Trophoblast cell (in vitro differentiated cells and primary cell): ENCODE data around the gene PCSK4.
"Not testable (repeated sequence)": the region's sequence is repeated elsewhere in the genome, so short reads cannot be mapped to it uniquely, and the experiment has no call there.

Source experiments
- DNase-seq, 2 donors: peaks; one replicate each; pipeline ENCODE4 v3.0.0-alpha.2; 2016
- H2AFZ ChIP-seq: 2 replicates; pipeline ENCODE4 v1.6.1; 2013; ENCODE audit warnings: low read length, moderate library complexity, mild to moderate bottlenecking; ENCODE audit not compliant: insufficient read depth, poor library complexity
- H2AK5ac ChIP-seq: 2 replicates; pipeline ENCODE4 v1.6.1; 2013; ENCODE audit warnings: mild to moderate bottlenecking, low read length
- H2BK120ac ChIP-seq: 2 replicates; pipeline ENCODE4 v1.6.1; 2013; ENCODE audit warnings: low read length, mild to moderate bottlenecking, moderate library complexity; ENCODE audit not compliant: insufficient read depth, poor library complexity
- H2BK12ac ChIP-seq: 2 replicates; pipeline ENCODE4 v1.6.1; 2013; ENCODE audit warnings: mild to moderate bottlenecking, low read length, moderate library complexity
- H2BK5ac ChIP-seq: 2 replicates; pipeline ENCODE4 v1.6.1; 2013; ENCODE audit warnings: low read length, low read depth, moderate library complexity, mild to moderate bottlenecking; ENCODE audit not compliant: poor library complexity
- H3K14ac ChIP-seq: 2 replicates; pipeline ENCODE4 v1.6.1; 2013; ENCODE audit warnings: mild to moderate bottlenecking, low read length
- H3K18ac ChIP-seq: 2 replicates; pipeline ENCODE4 v1.6.1; 2013; ENCODE audit warnings: mild to moderate bottlenecking, low read length
- H3K23ac ChIP-seq: 2 replicates; pipeline ENCODE4 v1.6.1; 2013; ENCODE audit warnings: low read length
- H3K27ac ChIP-seq: 2 replicates; pipeline ENCODE4 v1.5.1; 2013; ENCODE audit warnings: low read depth, mild to moderate bottlenecking, inconsistent platforms, low read length, moderate library complexity
- H3K27me3 ChIP-seq: 2 replicates; pipeline ENCODE4 v1.6.1; 2013; ENCODE audit warnings: inconsistent platforms, mild to moderate bottlenecking, low read length, moderate library complexity; ENCODE audit not compliant: insufficient read depth
- H3K36me3 ChIP-seq, 2 experiments: 1 replicate in 1 of 2; 2 replicates in 1 of 2; pipeline ENCODE4 v1.6.1; 2013; ENCODE audit warnings: low read length in 2 of 2, mild to moderate bottlenecking in 2 of 2, moderate library complexity in 1 of 2; ENCODE audit not compliant: insufficient read depth in 2 of 2, control insufficient read depth in 1 of 2
- H3K4ac ChIP-seq: 2 replicates; pipeline ENCODE4 v1.6.1; 2013; ENCODE audit warnings: low read depth, mild to moderate bottlenecking, low read length, moderate library complexity
- H3K4me1 ChIP-seq, 2 experiments: 1 replicate in 1 of 2; 2 replicates in 1 of 2; pipeline ENCODE4 v1.6.1; 2013; ENCODE audit warnings: low read length in 2 of 2, mild to moderate bottlenecking in 2 of 2, moderate library complexity in 1 of 2; ENCODE audit not compliant: insufficient read depth in 2 of 2, control insufficient read depth in 1 of 2
- H3K4me2 ChIP-seq: 2 replicates; pipeline ENCODE4 v1.6.1; 2013; ENCODE audit warnings: inconsistent platforms, mild to moderate bottlenecking, low read length, moderate library complexity
- H3K4me3 ChIP-seq: 2 replicates; pipeline ENCODE4 v1.5.1; 2013; ENCODE audit warnings: mild to moderate bottlenecking, low read depth, low read length, inconsistent platforms
- H3K79me1 ChIP-seq: one replicate; pipeline ENCODE4 v1.6.1; 2013; ENCODE audit warnings: low read length
- H3K79me2 ChIP-seq: 2 replicates; pipeline ENCODE4 v1.6.1; 2013; ENCODE audit warnings: low read length, mild to moderate bottlenecking; ENCODE audit not compliant: control insufficient read depth, insufficient read depth, poor library complexity
- H3K9ac ChIP-seq: 2 replicates; pipeline ENCODE4 v1.6.1; 2013; ENCODE audit warnings: mild to moderate bottlenecking, low read length
- H3K9me3 ChIP-seq: 2 replicates; pipeline ENCODE4 v1.6.1; 2013; ENCODE audit warnings: low read depth, mild to moderate bottlenecking, control low read depth, inconsistent platforms, low read length; ENCODE audit not compliant: insufficient read depth
- H4K12ac ChIP-seq: 2 replicates; pipeline ENCODE4 v1.6.1; 2013; ENCODE audit warnings: low read depth, mild to moderate bottlenecking, low read length, moderate library complexity
- H4K8ac ChIP-seq: 2 replicates; pipeline ENCODE4 v1.6.1; 2013; ENCODE audit warnings: low read depth, mild to moderate bottlenecking, low read length, moderate library complexity
- H4K91ac ChIP-seq: one replicate; pipeline ENCODE4 v1.6.1; 2013; ENCODE audit warnings: low read depth, mild to moderate bottlenecking, low read length, moderate library complexity
- WGBS: extraction: QIAGEN DNeasy Blood & Tissue Kit; methylation state at CpG from one replicate; pipeline ENCODE4 v1.1.7; 2013; ENCODE audit warnings: missing lambda C conversion rate; ENCODE audit not compliant: insufficient read length, insufficient coverage; ENCODE audit errors: extremely low coverage; 5-methylcytosine and 5-hydroxymethylcytosine counted together

The PCSK4 gene

DNA sequence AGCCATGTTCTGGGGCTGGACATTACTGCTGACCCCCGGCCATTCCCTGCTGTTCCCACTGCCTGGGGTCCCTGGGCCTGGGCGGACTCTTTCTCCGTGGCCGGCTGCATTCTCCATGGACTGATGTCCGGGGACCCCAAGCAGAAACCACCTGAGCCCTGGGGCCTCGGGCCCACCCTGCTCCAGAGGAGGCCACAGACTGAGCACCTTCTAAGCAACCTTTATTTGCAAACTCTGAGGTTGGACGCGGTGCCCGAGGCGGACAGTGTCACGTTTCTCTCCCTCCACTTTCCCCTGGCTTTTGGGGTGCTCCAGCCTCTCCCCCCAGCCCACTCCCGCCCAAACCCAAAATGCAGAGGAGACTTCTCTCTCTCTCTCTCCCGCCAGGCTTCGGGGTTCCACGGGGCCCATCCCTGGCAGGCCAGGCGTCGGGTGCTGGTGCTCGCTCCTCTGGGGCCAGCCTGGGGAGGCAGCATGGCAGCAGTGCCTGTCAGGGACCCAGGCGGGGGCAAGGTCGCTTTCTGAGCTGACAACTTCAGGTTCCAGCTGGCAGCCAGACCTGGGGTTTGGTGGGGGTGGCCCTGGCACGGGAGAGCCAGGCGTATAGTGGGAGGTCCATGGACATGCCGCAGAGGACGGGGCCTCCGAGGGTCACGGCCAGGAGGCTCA is 8.8 kb downstream of the PCSK4 start:
- no peaks in the 10 kb centered on the region for H3K9me3 ChIP-seq
- no peak overlapping the region for H2BK120ac ChIP-seq
- peaks cover 4% of the 10 kb centered on the region for H3K79me2 ChIP-seq
- H2AFZ ChIP-seq, result no peak overlapping the region
- H3K18ac ChIP-seq, result no peak overlapping the region
- H3K14ac ChIP-seq, result no peak overlapping the region
- no peak overlapping the region for H3K4ac ChIP-seq
- H2BK5ac ChIP-seq, result no peak overlapping the region
- H3K9ac ChIP-seq, result no peak overlapping the region
- H3K4me1 ChIP-seq, result peaks cover 0 to 4% of the 10 kb centered on the region in 2 experiments
- H3K27me3 ChIP-seq, result no peaks in the 10 kb centered on the region
- no peak overlapping the region for H2AK5ac ChIP-seq
- WGBS, result no CpG with 5 or more reads among the region's 26 CpGs
- no peak overlapping the region for H3K4me2 ChIP-seq
- H3K27ac ChIP-seq, result no peak overlapping the region
- H4K8ac ChIP-seq, result no peak overlapping the region
- H3K79me1 ChIP-seq, result peaks cover 8% of the 10 kb centered on the region
- H2BK12ac ChIP-seq, result no peak overlapping the region
- no peak for DNase-seq
- H3K4me3 ChIP-seq, result no peak overlapping the region
- H4K12ac ChIP-seq, result no peak overlapping the region
- H3K36me3 ChIP-seq, result peaks cover 0 to 4% of the 10 kb centered on the region in 2 experiments
- no peak overlapping the region for H4K91ac ChIP-seq
- H3K23ac ChIP-seq, result no peak overlapping the region

GRCh38 chr19:1478934-1479707 is 11.0 kb downstream of the PCSK4 start, which contains the start of gene C19orf25:
TSS of gene C19orf25 (minus strand) at chr19:1479215. CDS start at chr19:1478903, 312 bp downstream.
- peak within 1 kb of the TSS; percentile 17 for H2AK5ac ChIP-seq
- DNase-seq, result peak; percentile 94 to 96
- H2BK120ac ChIP-seq, result peak within 1 kb of the TSS; percentile 39
- peak within 1 kb of the TSS; percentile 97 for H3K4me2 ChIP-seq
- peaks cover 11 to 23% of the 10 kb centered on the region in 2 experiments for H3K36me3 ChIP-seq
- H3K27me3 ChIP-seq, result no peaks in the 10 kb centered on the region
- no peak within 1 kb of the TSS for H3K23ac ChIP-seq
- peaks cover 4% of the 10 kb centered on the region for H3K79me2 ChIP-seq
- WGBS, result no CpG with 5 or more reads among the region's 71 CpGs
- peak within 1 kb of the TSS; percentile 36 for H3K18ac ChIP-seq
- H3K79me1 ChIP-seq, result peaks cover 8% of the 10 kb centered on the region
- peak within 1 kb of the TSS; percentile 94 for H3K4me3 ChIP-seq
- H4K8ac ChIP-seq, result peak within 1 kb of the TSS; percentile 82
- H3K27ac ChIP-seq, result peak within 1 kb of the TSS; percentile 76
- H2BK5ac ChIP-seq, result peak within 1 kb of the TSS; percentile 19
- H3K9ac ChIP-seq, result peak within 1 kb of the TSS; percentile 55
- H4K12ac ChIP-seq, result peak within 1 kb of the TSS; percentile 45
- peak within 1 kb of the TSS; percentile 90 for H3K4ac ChIP-seq
- peaks cover 0 to 4% of the 10 kb centered on the region in 2 experiments for H3K4me1 ChIP-seq
- no peaks in the 10 kb centered on the region for H3K9me3 ChIP-seq
- peak within 1 kb of the TSS; percentile 68 for H4K91ac ChIP-seq
- peak within 1 kb of the TSS; percentile 62 for H3K14ac ChIP-seq
- no peak within 1 kb of the TSS for H2BK12ac ChIP-seq
- H2AFZ ChIP-seq, result peak within 1 kb of the TSS; percentile 62

DNA sequence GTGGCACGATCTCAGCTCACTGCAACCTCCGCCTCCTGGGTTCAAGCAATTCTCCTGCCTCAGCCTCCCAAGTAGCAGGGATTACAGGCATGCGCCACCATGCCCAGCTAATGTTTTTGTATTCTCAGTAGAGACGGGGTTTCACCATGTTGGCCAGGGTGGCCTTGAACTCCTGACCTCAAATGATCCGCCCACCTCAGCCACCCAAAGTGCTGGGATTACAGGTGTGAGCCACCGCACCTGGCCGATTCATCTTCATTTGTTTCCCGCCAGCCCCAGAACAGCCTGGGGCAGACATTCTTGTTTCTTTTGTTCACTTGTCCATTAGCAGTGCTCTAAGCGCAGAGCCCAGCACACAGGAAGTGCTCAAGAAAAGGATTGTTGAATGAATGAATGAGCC is 13.1 kb downstream of the PCSK4 start:
- H3K9me3 ChIP-seq, H3K18ac ChIP-seq, H3K4me1 ChIP-seq, H3K4me3 ChIP-seq, H3K4ac ChIP-seq, H2BK5ac ChIP-seq, H4K12ac ChIP-seq, H4K8ac ChIP-seq, H2BK120ac ChIP-seq, H3K27ac ChIP-seq, H2BK12ac ChIP-seq, H2AFZ ChIP-seq, H3K79me2 ChIP-seq, H3K4me2 ChIP-seq, H3K14ac ChIP-seq, H2AK5ac ChIP-seq, H3K23ac ChIP-seq, H3K79me1 ChIP-seq, H4K91ac ChIP-seq, H3K27me3 ChIP-seq, DNase-seq: not testable (repeated sequence)
- WGBS, result no CpG with 5 or more reads among the region's 9 CpGs
- Histone ChIP-seq H3K36me3 (peaks cover 11 to 23% of the 10 kb centered on the region in 2 experiments), H3K9ac (peak overlapping the region; percentile 65)

GRCh38 chr19:1475751-1476437 is 14.3 kb downstream of the PCSK4 start:
- Histone ChIP-seq H3K4me2 (no peak overlapping the region), H3K9ac (no peak overlapping the region), H3K27me3 (peaks cover 14% of the 10 kb centered on the region), H3K79me1 (peaks cover 8% of the 10 kb centered on the region), H3K27ac (no peak overlapping the region), H2BK120ac (no peak overlapping the region), H3K36me3 (peaks cover 11 to 23% of the 10 kb centered on the region in 2 experiments), H3K4me1 (peaks cover 0 to 8% of the 10 kb centered on the region in 2 experiments), H2BK12ac (no peak overlapping the region), H4K91ac (no peak overlapping the region), H3K9me3 (peaks cover 4% of the 10 kb centered on the region), H3K23ac (no peak overlapping the region), H4K12ac (no peak overlapping the region), H3K79me2 (peaks cover 4% of the 10 kb centered on the region), H4K8ac (no peak overlapping the region), H3K14ac (no peak overlapping the region), H3K18ac (no peak overlapping the region), H2AFZ (no peak overlapping the region), H3K4me3 (no peak overlapping the region), H2BK5ac (no peak overlapping the region), H2AK5ac (no peak overlapping the region), H3K4ac (no peak overlapping the region)
- no peak for DNase-seq
- WGBS, result no CpG with 5 or more reads among the region's 31 CpGs
